Superior temporal gyrus (tissue), 1 donor: ENCODE results near the gene PRH2.

Source experiments
- DNase-seq: peaks from one replicate; pipeline ENCODE4 v3.0.0-alpha.2; 2016; ENCODE audit errors: extremely low spot score

PRH2 gene

DNA sequence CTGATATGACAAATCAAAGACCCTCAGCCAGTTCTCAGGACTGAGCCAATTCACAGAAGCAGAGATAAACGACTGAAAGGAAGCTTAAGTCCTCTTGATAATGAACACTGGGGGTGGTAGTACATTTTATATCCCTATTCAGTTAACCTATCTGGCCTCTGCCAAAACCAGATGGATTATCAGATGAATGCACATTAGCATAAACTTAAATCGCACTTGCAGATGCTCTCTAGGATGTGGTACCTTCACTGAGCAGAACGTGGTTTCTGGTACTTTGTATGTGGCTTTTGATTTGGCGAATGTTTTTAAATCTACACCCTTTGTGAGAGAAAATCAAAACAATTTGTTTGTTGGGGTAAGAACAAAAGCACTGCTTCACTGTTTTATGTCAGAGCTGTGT is 31.2 kb downstream of the PRH2 start:
- DNase-seq: no peak

DNA sequence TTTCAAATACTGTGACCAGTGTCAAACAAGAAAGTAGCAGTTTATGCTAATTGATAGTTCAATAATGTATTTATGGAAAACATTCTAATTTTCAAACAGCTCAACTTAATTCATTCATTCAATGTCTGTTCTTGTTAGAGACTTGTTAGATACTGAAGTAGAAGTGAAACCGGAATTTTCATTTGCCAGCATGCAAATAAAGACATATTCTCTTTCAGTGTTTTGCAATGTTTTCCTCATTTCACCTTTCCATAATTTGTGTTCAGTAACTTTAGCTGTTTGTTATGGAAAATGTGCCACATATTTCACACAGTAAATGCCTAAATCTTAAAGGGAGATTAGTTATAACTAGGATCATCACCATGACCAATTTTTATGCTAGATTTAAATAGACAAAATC is 36.4 kb downstream of the PRH2 start:
- DNase-seq: no peak

DNA sequence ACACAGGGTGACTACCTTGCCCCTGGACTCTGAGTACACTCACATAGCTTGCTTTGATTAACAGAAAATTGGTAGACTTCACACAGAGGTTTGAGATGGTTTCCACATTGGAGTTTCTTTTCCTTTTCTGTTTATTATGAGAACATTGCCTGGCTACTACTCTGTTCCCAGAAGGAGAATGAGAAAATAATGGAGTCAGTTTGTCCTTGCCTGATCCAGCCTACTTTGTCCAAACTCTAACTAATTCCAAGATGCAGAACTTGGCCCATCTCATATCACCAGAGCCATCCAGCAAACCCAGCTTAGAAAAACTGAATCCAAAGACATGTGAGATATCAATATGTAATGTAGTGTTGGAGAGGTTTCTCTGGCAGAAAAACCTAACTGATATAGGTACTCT is 37.3 kb downstream of the PRH2 start:
- no peak for DNase-seq

- DNase-seq: no peak
Observed at GRCh38 chr12:10967409-10967808, 38.4 kb downstream of the PRH2 start.

DNA sequence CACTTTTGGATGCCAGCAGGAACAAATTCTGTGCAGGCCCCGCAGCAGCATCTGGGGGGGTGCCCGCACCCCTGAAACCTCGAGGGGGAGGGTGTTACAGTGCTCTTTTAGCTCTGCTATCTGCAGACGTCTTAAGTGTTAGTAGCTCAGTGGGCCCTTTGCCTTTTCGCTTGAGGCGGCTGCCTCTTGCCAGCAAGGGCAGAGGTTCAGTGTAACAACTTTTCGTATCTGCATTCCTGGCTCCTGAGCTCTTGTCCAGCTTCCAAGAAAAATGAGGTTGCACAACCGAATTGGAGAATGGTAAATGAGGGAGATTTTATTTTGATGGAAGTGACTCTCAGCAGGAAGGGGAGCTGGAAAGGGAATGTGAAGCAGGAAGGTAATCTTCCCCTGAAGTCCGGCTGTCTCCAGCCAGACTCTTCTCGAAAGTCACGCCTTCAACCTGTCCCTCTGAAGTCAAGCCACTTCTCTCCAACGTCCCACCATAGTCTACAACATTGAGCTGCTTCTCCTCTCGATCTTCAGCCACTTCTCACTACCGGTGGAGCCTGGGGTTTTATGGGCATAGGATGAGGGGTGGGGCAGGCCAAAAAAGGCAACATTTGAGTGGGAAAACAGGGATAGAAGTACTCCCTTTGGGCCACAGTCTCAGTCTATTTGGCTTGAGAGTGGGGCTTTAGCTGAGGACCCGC is 39.9 kb downstream of the PRH2 start:
- no peak for DNase-seq

DNA sequence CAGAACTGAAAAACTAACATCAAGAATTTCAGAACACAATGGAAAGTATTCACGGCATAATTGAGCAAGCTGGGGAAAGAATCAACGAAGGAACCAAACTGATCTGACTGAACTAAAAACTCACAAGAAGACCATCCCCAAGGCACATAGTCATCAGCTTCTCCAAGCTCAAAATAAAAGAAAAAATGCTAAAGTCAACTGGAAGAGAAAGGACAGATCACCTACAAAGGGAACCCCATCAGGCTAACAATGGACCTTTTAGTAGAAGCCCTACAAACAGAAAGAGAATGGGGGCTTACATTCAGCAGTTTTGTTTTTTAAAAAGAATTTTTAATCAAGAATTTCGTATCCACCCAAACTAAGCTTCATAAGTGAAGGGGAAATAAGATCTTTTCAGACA is 45.9 kb downstream of the PRH2 start:
- no peak for DNase-seq

DNA sequence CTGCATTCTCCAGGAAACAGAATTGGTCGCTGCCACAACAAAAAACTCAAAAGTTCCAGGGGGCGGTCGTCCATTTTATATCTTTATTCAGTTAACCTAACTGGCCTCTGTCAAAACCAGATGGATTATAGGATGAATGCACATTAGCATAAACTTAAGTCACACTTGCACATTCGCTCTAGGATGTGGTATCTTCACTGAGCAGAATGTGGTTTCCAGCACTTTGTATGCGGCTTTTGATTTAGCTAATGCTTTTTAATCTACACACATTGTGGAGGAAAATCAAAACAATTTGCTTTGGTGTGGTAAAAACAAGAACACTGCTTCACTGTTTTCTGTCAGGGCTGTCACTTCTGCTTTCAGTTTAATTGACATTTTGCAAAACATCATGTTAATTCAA is 53.2 kb downstream of the PRH2 start:
- no peak for DNase-seq
